GM12865 (cell line): Measurements from ENCODE around the gene KCTD1.
A peak's percentile ranks its signal among the peaks of the same experiment; 100 is the strongest.

Source experiments
- DNase-seq: peaks from one replicate; pipeline ENCODE4 v3.0.0; 2010; ENCODE audit warnings: low read depth
- H3K4me3 ChIP-seq: 2 replicates; pipeline ENCODE4 v1.5.1; 2011; ENCODE audit warnings: mild to moderate bottlenecking, low read depth, low read length, control low read depth
- CTCF ChIP-seq: IDR thresholded peaks from 2 replicates; pipeline ENCODE4 v1.5.1; 2011; ENCODE audit warnings: low read length, control low read depth, low read depth, inconsistent platforms; ENCODE audit not compliant: insufficient read depth; ENCODE audit errors: missing control alignments

Gene KCTD1

GRCh38 chr18:26532367-26533340 lies 15.7 kb downstream of the KCTD1 start:
- DNase-seq, result no peak
- H3K4me3 ChIP-seq, result no peak overlapping the region
- no peak for TF ChIP-seq CTCF

- no peak overlapping the region for H3K4me3 ChIP-seq
- no peak for DNase-seq
- no peak for TF ChIP-seq CTCF
Measured at GRCh38 chr18:26531605-26532298, 16.6 kb downstream of the KCTD1 start.

GRCh38 chr18:26526966-26527234 lies 21.5 kb downstream of the KCTD1 start:
- H3K4me3 ChIP-seq, result no peak overlapping the region
- TF ChIP-seq CTCF, result no peak
- DNase-seq, result no peak

- TF ChIP-seq CTCF, result no peak
- no peak overlapping the region for H3K4me3 ChIP-seq
- DNase-seq, result no peak
Measured at GRCh38 chr18:26526128-26526965, 22.0 kb downstream of the KCTD1 start.

- no peak overlapping the region for H3K4me3 ChIP-seq
- no peak for TF ChIP-seq CTCF
- peak; percentile 6 for DNase-seq
Measured at GRCh38 chr18:26524504-26525351, 23.6 kb downstream of the KCTD1 start.

GRCh38 chr18:26524002-26524401 lies 24.4 kb downstream of the KCTD1 start:
- TF ChIP-seq CTCF, result no peak
- DNase-seq, result no peak
- no peak overlapping the region for H3K4me3 ChIP-seq
